ENCODE results near the gene BAD. TPM values are rescaled to one million over a fixed set of nuclear protein-coding genes. Genes with fewer than 3 reads are reported as not detected.

The BAD gene
- polyA plus RNA-seq, 1 donor (not counting 4 experiments of a cell fraction or from before 2014, with no cell fraction given) = 58.3 TPM

DNA sequence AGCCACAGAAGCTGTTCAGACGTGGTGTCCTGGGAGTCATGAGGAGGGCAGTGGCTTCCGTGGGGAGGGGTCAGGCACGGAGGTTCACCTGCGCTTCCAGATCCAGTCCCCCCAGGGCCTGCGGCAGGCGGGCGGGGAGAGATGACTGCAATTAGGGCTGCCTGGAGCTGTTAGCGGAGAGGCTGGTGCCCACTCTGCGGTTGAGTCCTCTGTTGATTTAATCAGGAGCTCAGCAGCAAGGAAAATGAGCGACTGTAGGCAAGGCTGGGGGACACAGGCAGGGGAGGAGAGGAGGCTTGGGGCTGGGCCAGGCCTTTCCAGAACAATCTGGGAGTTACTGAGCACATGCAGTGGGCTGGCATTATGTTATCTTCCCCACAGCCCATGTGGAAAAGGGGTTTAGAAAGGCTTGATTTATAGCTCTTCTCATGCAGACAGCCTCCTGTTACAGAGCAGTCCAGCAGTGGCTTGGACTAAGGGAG is 20.1 kb downstream of the BAD start:
- DNase-seq (ENCODE audit: low read depth, low spot score) (no peak), FAIRE-seq (no peak)
- Histone ChIP-seq H3K9me3 (ENCODE audit: control insufficient read depth, low read depth, low read length) (no peaks in the 10 kb centered on the region), H3K4me2 (ENCODE audit: control insufficient read depth, extremely low read depth, insufficient read depth, low read depth, low read length) (no peak overlapping the region), H2AFZ (ENCODE audit: control insufficient read depth, low read length) (no peak overlapping the region), H3K4me3 (ENCODE audit: control insufficient read depth in 2 of 3, extremely low read depth in 1 of 3, insufficient read depth in 2 of 3, low read depth in 1 of 3, low read length in 3 of 3) (no peak overlapping the region), H3K79me2 (ENCODE audit: control insufficient read depth, insufficient read depth, low read length) (peaks cover 2% of the 10 kb centered on the region), H3K27me3 (ENCODE audit: control insufficient read depth, extremely low read depth, insufficient read depth, low read length) (no peaks in the 10 kb centered on the region), H3K9ac (ENCODE audit: control insufficient read depth, extremely low read depth, insufficient read depth, low read length) (no peak overlapping the region), H4K20me1 (ENCODE audit: control insufficient read depth, extremely low read depth, insufficient read depth, low read length) (no peaks in the 10 kb centered on the region), H3K9me1 (ENCODE audit: control insufficient read depth, extremely low read depth, insufficient read depth, low read length) (peaks cover 2% of the 10 kb centered on the region), H3K4me1 (ENCODE audit: control insufficient read depth, extremely low read depth, insufficient read depth, low read length) (peaks cover 45% of the 10 kb centered on the region), H3K27ac (ENCODE audit: control insufficient read depth, insufficient read depth, low read length) (no peak overlapping the region), H3K36me3 (ENCODE audit: control insufficient read depth in 2 of 2, extremely low read depth in 1 of 2, insufficient read depth in 2 of 2, low read length in 2 of 2) (peaks cover 41 to 70% of the 10 kb centered on the region in 2 experiments)
- dilution Hi-C loops (cut with MboI; ENCODE audit: extremely low pct_ligation_motif_present, low sequenced_read_pairs) = no loop called here
- TF ChIP-seq EZH2 (IDR thresholded peaks at IDR 0.05; ENCODE audit: low read length) = no peak
- TF ChIP-seq, protein P1, sequence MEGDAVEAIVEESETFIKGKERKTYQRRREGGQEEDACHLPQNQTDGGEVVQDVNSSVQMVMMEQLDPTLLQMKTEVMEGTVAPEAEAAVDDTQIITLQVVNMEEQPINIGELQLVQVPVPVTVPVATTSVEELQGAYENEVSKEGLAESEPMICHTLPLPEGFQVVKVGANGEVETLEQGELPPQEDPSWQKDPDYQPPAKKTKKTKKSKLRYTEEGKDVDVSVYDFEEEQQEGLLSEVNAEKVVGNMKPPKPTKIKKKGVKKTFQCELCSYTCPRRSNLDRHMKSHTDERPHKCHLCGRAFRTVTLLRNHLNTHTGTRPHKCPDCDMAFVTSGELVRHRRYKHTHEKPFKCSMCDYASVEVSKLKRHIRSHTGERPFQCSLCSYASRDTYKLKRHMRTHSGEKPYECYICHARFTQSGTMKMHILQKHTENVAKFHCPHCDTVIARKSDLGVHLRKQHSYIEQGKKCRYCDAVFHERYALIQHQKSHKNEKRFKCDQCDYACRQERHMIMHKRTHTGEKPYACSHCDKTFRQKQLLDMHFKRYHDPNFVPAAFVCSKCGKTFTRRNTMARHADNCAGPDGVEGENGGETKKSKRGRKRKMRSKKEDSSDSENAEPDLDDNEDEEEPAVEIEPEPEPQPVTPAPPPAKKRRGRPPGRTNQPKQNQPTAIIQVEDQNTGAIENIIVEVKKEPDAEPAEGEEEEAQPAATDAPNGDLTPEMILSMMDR (optimal IDR thresholded peaks at IDR 0.05 in 1 of 3, IDR thresholded peaks at IDR 0.05 in 1 of 3, conservative IDR thresholded peaks at IDR 0.05 in 1 of 3; ENCODE audit: extremely low read depth in 1 of 3, insufficient read depth in 2 of 3, low read length in 3 of 3) = no peak

DNA sequence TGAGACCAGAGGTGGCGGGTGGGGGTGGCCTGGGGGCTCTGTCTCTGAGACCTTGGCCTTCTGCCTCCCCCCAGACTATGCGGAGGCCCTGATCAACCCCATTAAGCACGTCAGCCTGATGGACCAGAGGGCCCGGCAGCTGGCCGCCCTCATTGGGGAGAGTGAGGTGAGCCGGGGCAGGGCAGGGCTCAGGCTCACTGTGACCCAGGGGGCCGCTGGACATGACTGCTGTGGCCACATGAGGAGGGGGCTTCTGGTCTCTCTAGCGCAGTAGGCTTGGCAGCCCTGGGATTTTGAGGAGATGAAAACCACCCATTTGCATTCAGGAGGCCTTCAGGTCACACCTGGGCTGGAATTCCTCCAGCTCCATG is 20.5 kb downstream of the BAD start:
- Histone ChIP-seq H3K27me3 (ENCODE audit: control insufficient read depth, extremely low read depth, insufficient read depth, low read length) (no peaks in the 10 kb centered on the region), H4K20me1 (ENCODE audit: control insufficient read depth, extremely low read depth, insufficient read depth, low read length) (no peaks in the 10 kb centered on the region), H3K36me3 (ENCODE audit: control insufficient read depth in 2 of 2, extremely low read depth in 1 of 2, insufficient read depth in 2 of 2, low read length in 2 of 2) (peaks cover 43 to 73% of the 10 kb centered on the region in 2 experiments), H3K9me3 (ENCODE audit: control insufficient read depth, low read depth, low read length) (no peaks in the 10 kb centered on the region), H2AFZ (ENCODE audit: control insufficient read depth, low read length) (no peak overlapping the region), H3K9ac (ENCODE audit: control insufficient read depth, extremely low read depth, insufficient read depth, low read length) (no peak overlapping the region), H3K79me2 (ENCODE audit: control insufficient read depth, insufficient read depth, low read length) (peaks cover 4% of the 10 kb centered on the region), H3K4me1 (ENCODE audit: control insufficient read depth, extremely low read depth, insufficient read depth, low read length) (peaks cover 40% of the 10 kb centered on the region), H3K4me3 (ENCODE audit: control insufficient read depth in 2 of 3, extremely low read depth in 1 of 3, insufficient read depth in 2 of 3, low read depth in 1 of 3, low read length in 3 of 3) (no peak overlapping the region), H3K9me1 (ENCODE audit: control insufficient read depth, extremely low read depth, insufficient read depth, low read length) (peaks cover 2% of the 10 kb centered on the region), H3K4me2 (ENCODE audit: control insufficient read depth, extremely low read depth, insufficient read depth, low read depth, low read length) (no peak overlapping the region), H3K27ac (ENCODE audit: control insufficient read depth, insufficient read depth, low read length) (no peak overlapping the region)
- dilution Hi-C loops (cut with MboI; ENCODE audit: extremely low pct_ligation_motif_present, low sequenced_read_pairs) = no loop called here
- TF ChIP-seq, protein P1 (optimal IDR thresholded peaks at IDR 0.05 in 1 of 3, IDR thresholded peaks at IDR 0.05 in 1 of 3, conservative IDR thresholded peaks at IDR 0.05 in 1 of 3; ENCODE audit: extremely low read depth in 1 of 3, insufficient read depth in 2 of 3, low read length in 3 of 3) = no peak
- TF ChIP-seq EZH2 (IDR thresholded peaks at IDR 0.05; ENCODE audit: low read length) = no peak
- DNase-seq (ENCODE audit: low read depth, low spot score) (no peak), FAIRE-seq (no peak)

Measured in keratinocyte (primary cell).